GM23338 (cell line): ENCODE measurements around the gene SLC29A4. TPM values are rescaled to one million over a fixed set of nuclear protein-coding genes. Genes with fewer than 3 reads are reported as not detected.

Experiments
- ATAC-seq: fragments of 200-7000 bp; cut with Tn5 transposase; 3 replicates; pipeline ENCODE4 v1.9.1; 2020
- DNase-seq: peaks from one replicate; pipeline ENCODE4 v3.0.0-alpha.2; 2015; ENCODE audit warnings: low spot score
- H2AFZ ChIP-seq: fragments of 200-600 bp; sonication (generic); 2 replicates; pipeline ENCODE4 v1.8.0; 2016; ENCODE audit warnings: antibody characterized with exemption, mild to moderate bottlenecking, moderate library complexity
- H3F3A ChIP-seq: fragments of 200-600 bp; sonication (generic); replicated peaks from 2 replicates; pipeline ENCODE4 v1.8.0; 2017; ENCODE audit warnings: antibody characterized with exemption, mixed run types, low read depth
- H3K27ac ChIP-seq: fragments of 200-600 bp; sonication (generic); 2 replicates; pipeline ENCODE4 v1.6.1; 2016; ENCODE audit warnings: low read depth
- H3K27me3 ChIP-seq: fragments of 200-600 bp; sonication (generic); 2 replicates; pipeline ENCODE4 v1.8.0; 2016; ENCODE audit warnings: mild to moderate bottlenecking, mixed run types, moderate library complexity; ENCODE audit not compliant: insufficient read depth
- H3K36me3 ChIP-seq: fragments of 200-600 bp; sonication (generic); 2 replicates; pipeline ENCODE4 v1.8.0; 2016; ENCODE audit warnings: mild to moderate bottlenecking; ENCODE audit not compliant: insufficient read depth
- H3K4me1 ChIP-seq: fragments of 200-600 bp; sonication (generic); 2 replicates; pipeline ENCODE4 v1.8.0; 2016; ENCODE audit warnings: mild to moderate bottlenecking, moderate library complexity; ENCODE audit not compliant: insufficient read depth
- H3K4me2 ChIP-seq: fragments of 200-600 bp; sonication (generic); 2 replicates; pipeline ENCODE4 v1.7.1; 2017; ENCODE audit warnings: mixed run types
- H3K4me3 ChIP-seq: fragments of 200-600 bp; sonication (generic); 2 replicates; pipeline ENCODE4 v1.6.1; 2016; ENCODE audit warnings: mixed run types
- H3K79me2 ChIP-seq: fragments of 200-600 bp; sonication (generic); replicated peaks from 2 replicates; pipeline ENCODE4 v1.8.0; 2017; ENCODE audit warnings: mild to moderate bottlenecking; ENCODE audit not compliant: insufficient read depth
- H3K9me2 ChIP-seq: fragments of 200-600 bp; sonication (generic); 2 replicates; pipeline ENCODE4 v1.8.0; 2017; ENCODE audit not compliant: insufficient read depth
- H4K20me1 ChIP-seq: fragments of 200-600 bp; sonication (generic); replicated peaks from 2 replicates; pipeline ENCODE4 v1.8.0; 2017; ENCODE audit warnings: mild to moderate bottlenecking; ENCODE audit not compliant: insufficient read depth
- H3K27ac Mint-ChIP-seq: 2 replicates; pipeline ENCODE4 v1.8.0; 2020; ENCODE audit warnings: inconsistent platforms, mild to moderate bottlenecking, moderate library complexity, mixed read lengths
- H3K27me3 Mint-ChIP-seq: 3 replicates; pipeline ENCODE4 v1.8.0; 2022; ENCODE audit warnings: low read depth, mild to moderate bottlenecking, moderate library complexity, mixed read lengths, inconsistent platforms; ENCODE audit not compliant: insufficient read depth, poor library complexity
- H3K36me3 Mint-ChIP-seq: 3 replicates; pipeline ENCODE4 v1.8.0; 2021; ENCODE audit warnings: low read depth, mild to moderate bottlenecking, inconsistent platforms, moderate library complexity, mixed read lengths
- H3K4me1 Mint-ChIP-seq: 3 replicates; pipeline ENCODE4 v1.8.0; 2020; ENCODE audit warnings: mild to moderate bottlenecking, inconsistent platforms, mixed read lengths
- H3K4me3 Mint-ChIP-seq: 3 replicates; pipeline ENCODE4 v1.8.0; 2021; ENCODE audit warnings: moderate library complexity, mild to moderate bottlenecking, inconsistent platforms, mixed read lengths
- H3K9me3 Mint-ChIP-seq: 3 replicates; pipeline ENCODE4 v1.8.0; 2020; ENCODE audit warnings: moderate library complexity, mild to moderate bottlenecking, inconsistent platforms, mixed read lengths
- CREB1 ChIP-seq: fragments of 250-450 bp; sonication (Bioruptor Pico); IDR thresholded peaks from 2 replicates; pipeline ENCODE4 v1.5.0; 2020; ENCODE audit warnings: low read depth, mild to moderate bottlenecking, moderate library complexity
- EZH2 ChIP-seq: fragments of 200-600 bp; sonication (generic); IDR thresholded peaks from one replicate; pipeline ENCODE4 v1.8.0; 2017; ENCODE audit warnings: antibody characterized with exemption, mild to moderate bottlenecking, low read depth; ENCODE audit not compliant: unreplicated experiment
- EZH2phosphoT487 ChIP-seq: fragments of 200-600 bp; sonication (generic); IDR thresholded peaks from one replicate; pipeline ENCODE4 v1.8.1; 2018; ENCODE audit warnings: antibody characterized with exemption; ENCODE audit not compliant: unreplicated experiment
- JUNB ChIP-seq: IDR thresholded peaks from one replicate; pipeline ENCODE4 v1.6.1; 2016; ENCODE audit warnings: antibody characterized with exemption; ENCODE audit not compliant: unreplicated experiment
- NANOG ChIP-seq: IDR thresholded peaks from 2 replicates; pipeline ENCODE4 v1.6.1; 2016; ENCODE audit warnings: antibody characterized with exemption, borderline replicate concordance
- POLR2AphosphoS5 ChIP-seq: IDR thresholded peaks from 2 replicates; pipeline ENCODE4 v1.6.1; 2016; ENCODE audit warnings: antibody characterized with exemption, low read depth
- STAT1 ChIP-seq: IDR thresholded peaks from one replicate; pipeline ENCODE4 v1.6.1; 2016; ENCODE audit warnings: antibody characterized with exemption; ENCODE audit not compliant: unreplicated experiment
- ZNF114 ChIP-seq: fragments of 250-450 bp; sonication (Bioruptor Pico); IDR thresholded peaks from 2 replicates; pipeline ENCODE4 v1.5.0; 2020; ENCODE audit warnings: mild to moderate bottlenecking, moderate library complexity
- ZNF331 ChIP-seq: fragments of 250-450 bp; sonication (Bioruptor Pico); IDR thresholded peaks from 2 replicates; pipeline ENCODE4 v1.5.0; 2020; ENCODE audit warnings: low read depth, mild to moderate bottlenecking, moderate library complexity
- polyA plus RNA-seq: library from polyadenylated mRNA; unstranded; fragments of >200 nt; fragmentation: Nextera tagmentation; extraction: Ambion mirVana; gene quantifications from 2 replicates; pipeline ENCODE4 v1.2.1, GENCODE V29; 2016
- total RNA-seq: library from RNA; depleted of rRNA; stranded (reverse); fragments of >200 nt; shearing (Covaris generic); gene quantifications from 2 replicates; pipeline ENCODE4 v1.2.3, GENCODE V29; 2014
- TF ChIP-seq, protein P1 (sequence below): IDR thresholded peaks from one replicate; pipeline ENCODE4 v1.6.1; 2018; ENCODE audit warnings: antibody characterized with exemption; ENCODE audit not compliant: unreplicated experiment
- TF ChIP-seq, protein P2 (sequence below), 2 experiments: fragments of 200-600 bp in 1 of 2; sonication (generic) in 1 of 2; conservative IDR thresholded peaks; 2 replicates each; pipeline versions ENCODE4 v1.5.1 to v1.6.1; 2016 to 2017; ENCODE audit warnings: antibody characterized with exemption in 2 of 2, low read depth in 2 of 2, mild to moderate bottlenecking in 2 of 2, moderate library complexity in 1 of 2
- TF ChIP-seq, protein P3 (sequence below): fragments of 250-450 bp; sonication (Bioruptor Pico); IDR thresholded peaks from 2 replicates; pipeline ENCODE4 v1.5.0; 2020; ENCODE audit warnings: mild to moderate bottlenecking, moderate library complexity
- TF ChIP-seq, protein P4 (sequence below): IDR thresholded peaks from 2 replicates; pipeline ENCODE4 v1.6.1; 2016; ENCODE audit warnings: antibody characterized with exemption

Gene SLC29A4
- total and polyA plus RNA-seq, 2 experiments from 2014 or later = 4.8 to 8.1 TPM

DNA sequence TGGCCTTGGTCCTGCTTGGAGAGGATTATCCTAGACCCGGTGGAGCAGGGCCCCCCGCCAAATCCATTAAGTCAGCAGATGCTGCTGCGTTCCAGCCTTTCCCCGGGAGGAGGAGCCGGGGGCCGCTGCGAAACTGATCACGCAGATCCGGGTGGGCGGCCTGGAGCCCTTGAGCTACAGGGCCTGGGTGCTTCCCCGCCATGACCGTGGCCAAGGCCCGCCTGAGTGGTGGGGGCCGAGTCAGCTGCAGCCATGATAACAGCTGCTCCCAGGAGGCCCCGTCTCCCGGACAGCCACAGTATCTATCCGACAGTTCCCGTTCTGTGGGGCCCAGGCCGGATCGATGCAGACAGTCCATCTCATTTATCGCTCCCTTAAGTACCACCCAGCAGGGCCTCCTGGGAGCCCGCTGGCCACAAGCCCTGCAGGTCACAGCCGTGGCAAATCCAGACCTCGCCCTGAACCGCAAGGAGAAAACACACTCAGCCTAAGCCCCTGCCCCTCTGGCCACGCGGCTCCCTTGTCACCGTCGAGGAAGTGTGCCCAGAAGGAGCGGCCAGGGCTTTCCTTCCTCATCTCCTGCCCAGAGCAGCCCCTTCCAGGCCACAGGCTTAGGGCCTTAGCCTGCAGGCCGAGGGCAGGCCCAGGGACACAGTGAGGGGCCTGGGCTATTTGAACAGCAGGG is 34.4 kb upstream of the SLC29A4 start:
- H4K20me1 ChIP-seq = no peaks in the 10 kb centered on the region
- no peak overlapping the region for H3K4me2 ChIP-seq
- no peaks in the 10 kb centered on the region for H3K4me1 ChIP-seq
- no peak overlapping the region for H3K4me3 Mint-ChIP-seq
- H3K27ac ChIP-seq = no peak overlapping the region
- H3K27me3 Mint-ChIP-seq = peaks cover 13% of the 10 kb centered on the region
- no peaks in the 10 kb centered on the region for H3K9me2 ChIP-seq
- no peak for DNase-seq
- H3K27ac Mint-ChIP-seq = no peak overlapping the region
- peak; percentile 44 for ATAC-seq
- H3K9me3 Mint-ChIP-seq = peaks cover 20% of the 10 kb centered on the region
- peaks cover 9% of the 10 kb centered on the region for H3K36me3 Mint-ChIP-seq
- TF ChIP-seq JUNB (no peak), ZNF331 (CRISPR knock-in tag) (no peak), STAT1 (no peak), ZNF114 (CRISPR knock-in tag) (no peak), POLR2AphosphoS5 (no peak), NANOG (no peak), EZH2 (no peak), CREB1 (no peak), EZH2phosphoT487 (no peak)
- TF ChIP-seq, protein P1, sequence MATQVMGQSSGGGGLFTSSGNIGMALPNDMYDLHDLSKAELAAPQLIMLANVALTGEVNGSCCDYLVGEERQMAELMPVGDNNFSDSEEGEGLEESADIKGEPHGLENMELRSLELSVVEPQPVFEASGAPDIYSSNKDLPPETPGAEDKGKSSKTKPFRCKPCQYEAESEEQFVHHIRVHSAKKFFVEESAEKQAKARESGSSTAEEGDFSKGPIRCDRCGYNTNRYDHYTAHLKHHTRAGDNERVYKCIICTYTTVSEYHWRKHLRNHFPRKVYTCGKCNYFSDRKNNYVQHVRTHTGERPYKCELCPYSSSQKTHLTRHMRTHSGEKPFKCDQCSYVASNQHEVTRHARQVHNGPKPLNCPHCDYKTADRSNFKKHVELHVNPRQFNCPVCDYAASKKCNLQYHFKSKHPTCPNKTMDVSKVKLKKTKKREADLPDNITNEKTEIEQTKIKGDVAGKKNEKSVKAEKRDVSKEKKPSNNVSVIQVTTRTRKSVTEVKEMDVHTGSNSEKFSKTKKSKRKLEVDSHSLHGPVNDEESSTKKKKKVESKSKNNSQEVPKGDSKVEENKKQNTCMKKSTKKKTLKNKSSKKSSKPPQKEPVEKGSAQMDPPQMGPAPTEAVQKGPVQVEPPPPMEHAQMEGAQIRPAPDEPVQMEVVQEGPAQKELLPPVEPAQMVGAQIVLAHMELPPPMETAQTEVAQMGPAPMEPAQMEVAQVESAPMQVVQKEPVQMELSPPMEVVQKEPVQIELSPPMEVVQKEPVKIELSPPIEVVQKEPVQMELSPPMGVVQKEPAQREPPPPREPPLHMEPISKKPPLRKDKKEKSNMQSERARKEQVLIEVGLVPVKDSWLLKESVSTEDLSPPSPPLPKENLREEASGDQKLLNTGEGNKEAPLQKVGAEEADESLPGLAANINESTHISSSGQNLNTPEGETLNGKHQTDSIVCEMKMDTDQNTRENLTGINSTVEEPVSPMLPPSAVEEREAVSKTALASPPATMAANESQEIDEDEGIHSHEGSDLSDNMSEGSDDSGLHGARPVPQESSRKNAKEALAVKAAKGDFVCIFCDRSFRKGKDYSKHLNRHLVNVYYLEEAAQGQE = no peak
- TF ChIP-seq, protein P2, sequence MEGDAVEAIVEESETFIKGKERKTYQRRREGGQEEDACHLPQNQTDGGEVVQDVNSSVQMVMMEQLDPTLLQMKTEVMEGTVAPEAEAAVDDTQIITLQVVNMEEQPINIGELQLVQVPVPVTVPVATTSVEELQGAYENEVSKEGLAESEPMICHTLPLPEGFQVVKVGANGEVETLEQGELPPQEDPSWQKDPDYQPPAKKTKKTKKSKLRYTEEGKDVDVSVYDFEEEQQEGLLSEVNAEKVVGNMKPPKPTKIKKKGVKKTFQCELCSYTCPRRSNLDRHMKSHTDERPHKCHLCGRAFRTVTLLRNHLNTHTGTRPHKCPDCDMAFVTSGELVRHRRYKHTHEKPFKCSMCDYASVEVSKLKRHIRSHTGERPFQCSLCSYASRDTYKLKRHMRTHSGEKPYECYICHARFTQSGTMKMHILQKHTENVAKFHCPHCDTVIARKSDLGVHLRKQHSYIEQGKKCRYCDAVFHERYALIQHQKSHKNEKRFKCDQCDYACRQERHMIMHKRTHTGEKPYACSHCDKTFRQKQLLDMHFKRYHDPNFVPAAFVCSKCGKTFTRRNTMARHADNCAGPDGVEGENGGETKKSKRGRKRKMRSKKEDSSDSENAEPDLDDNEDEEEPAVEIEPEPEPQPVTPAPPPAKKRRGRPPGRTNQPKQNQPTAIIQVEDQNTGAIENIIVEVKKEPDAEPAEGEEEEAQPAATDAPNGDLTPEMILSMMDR (conservative IDR thresholded peaks at IDR 0.05; ENCODE audit: low read depth in 2 of 2) = no peak
- TF ChIP-seq, protein P3, sequence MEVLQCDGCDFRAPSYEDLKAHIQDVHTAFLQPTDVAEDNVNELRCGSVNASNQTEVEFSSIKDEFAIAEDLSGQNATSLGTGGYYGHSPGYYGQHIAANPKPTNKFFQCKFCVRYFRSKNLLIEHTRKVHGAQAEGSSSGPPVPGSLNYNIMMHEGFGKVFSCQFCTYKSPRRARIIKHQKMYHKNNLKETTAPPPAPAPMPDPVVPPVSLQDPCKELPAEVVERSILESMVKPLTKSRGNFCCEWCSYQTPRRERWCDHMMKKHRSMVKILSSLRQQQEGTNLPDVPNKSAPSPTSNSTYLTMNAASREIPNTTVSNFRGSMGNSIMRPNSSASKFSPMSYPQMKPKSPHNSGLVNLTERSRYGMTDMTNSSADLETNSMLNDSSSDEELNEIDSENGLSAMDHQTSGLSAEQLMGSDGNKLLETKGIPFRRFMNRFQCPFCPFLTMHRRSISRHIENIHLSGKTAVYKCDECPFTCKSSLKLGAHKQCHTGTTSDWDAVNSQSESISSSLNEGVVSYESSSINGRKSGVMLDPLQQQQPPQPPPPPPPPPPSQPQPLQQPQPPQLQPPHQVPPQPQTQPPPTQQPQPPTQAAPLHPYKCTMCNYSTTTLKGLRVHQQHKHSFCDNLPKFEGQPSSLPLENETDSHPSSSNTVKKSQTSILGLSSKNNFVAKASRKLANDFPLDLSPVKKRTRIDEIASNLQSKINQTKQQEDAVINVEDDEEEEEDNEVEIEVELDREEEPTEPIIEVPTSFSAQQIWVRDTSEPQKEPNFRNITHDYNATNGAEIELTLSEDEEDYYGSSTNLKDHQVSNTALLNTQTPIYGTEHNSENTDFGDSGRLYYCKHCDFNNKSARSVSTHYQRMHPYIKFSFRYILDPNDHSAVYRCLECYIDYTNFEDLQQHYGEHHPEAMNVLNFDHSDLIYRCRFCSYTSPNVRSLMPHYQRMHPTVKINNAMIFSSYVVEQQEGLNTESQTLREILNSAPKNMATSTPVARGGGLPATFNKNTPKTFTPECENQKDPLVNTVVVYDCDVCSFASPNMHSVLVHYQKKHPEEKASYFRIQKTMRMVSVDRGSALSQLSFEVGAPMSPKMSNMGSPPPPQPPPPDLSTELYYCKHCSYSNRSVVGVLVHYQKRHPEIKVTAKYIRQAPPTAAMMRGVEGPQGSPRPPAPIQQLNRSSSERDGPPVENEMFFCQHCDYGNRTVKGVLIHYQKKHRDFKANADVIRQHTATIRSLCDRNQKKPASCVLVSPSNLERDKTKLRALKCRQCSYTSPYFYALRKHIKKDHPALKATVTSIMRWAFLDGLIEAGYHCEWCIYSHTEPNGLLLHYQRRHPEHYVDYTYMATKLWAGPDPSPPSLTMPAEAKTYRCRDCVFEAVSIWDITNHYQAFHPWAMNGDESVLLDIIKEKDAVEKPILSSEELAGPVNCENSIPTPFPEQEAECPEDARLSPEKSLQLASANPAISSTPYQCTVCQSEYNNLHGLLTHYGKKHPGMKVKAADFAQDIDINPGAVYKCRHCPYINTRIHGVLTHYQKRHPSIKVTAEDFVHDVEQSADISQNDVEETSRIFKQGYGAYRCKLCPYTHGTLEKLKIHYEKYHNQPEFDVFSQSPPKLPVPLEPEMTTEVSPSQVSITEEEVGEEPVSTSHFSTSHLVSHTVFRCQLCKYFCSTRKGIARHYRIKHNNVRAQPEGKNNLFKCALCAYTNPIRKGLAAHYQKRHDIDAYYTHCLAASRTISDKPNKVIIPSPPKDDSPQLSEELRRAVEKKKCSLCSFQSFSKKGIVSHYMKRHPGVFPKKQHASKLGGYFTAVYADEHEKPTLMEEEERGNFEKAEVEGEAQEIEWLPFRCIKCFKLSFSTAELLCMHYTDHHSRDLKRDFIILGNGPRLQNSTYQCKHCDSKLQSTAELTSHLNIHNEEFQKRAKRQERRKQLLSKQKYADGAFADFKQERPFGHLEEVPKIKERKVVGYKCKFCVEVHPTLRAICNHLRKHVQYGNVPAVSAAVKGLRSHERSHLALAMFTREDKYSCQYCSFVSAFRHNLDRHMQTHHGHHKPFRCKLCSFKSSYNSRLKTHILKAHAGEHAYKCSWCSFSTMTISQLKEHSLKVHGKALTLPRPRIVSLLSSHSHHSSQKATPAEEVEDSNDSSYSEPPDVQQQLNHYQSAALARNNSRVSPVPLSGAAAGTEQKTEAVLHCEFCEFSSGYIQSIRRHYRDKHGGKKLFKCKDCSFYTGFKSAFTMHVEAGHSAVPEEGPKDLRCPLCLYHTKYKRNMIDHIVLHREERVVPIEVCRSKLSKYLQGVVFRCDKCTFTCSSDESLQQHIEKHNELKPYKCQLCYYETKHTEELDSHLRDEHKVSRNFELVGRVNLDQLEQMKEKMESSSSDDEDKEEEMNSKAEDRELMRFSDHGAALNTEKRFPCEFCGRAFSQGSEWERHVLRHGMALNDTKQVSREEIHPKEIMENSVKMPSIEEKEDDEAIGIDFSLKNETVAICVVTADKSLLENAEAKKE (CRISPR knock-in tag) = no peak
- TF ChIP-seq, protein P4, sequence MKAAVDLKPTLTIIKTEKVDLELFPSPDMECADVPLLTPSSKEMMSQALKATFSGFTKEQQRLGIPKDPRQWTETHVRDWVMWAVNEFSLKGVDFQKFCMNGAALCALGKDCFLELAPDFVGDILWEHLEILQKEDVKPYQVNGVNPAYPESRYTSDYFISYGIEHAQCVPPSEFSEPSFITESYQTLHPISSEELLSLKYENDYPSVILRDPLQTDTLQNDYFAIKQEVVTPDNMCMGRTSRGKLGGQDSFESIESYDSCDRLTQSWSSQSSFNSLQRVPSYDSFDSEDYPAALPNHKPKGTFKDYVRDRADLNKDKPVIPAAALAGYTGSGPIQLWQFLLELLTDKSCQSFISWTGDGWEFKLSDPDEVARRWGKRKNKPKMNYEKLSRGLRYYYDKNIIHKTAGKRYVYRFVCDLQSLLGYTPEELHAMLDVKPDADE = no peak
- no peaks in the 10 kb centered on the region for H3K36me3 ChIP-seq
- no peak overlapping the region for H2AFZ ChIP-seq
- no peaks in the 10 kb centered on the region for H3F3A ChIP-seq
- peaks cover 6% of the 10 kb centered on the region for H3K4me1 Mint-ChIP-seq
- H3K79me2 ChIP-seq = no peaks in the 10 kb centered on the region
- no peaks in the 10 kb centered on the region for H3K27me3 ChIP-seq
- no peak overlapping the region for H3K4me3 ChIP-seq
